GM21619 (cell line): ENCODE data around the gene MMS19.

Source experiments
- ATAC-seq: cut with Tn5 transposase; IDR thresholded peaks from one replicate; pipeline ENCODE4 v1.9.1; 2021; ENCODE audit not compliant: unreplicated experiment

Gene MMS19

GRCh38 chr10:97525683-97526110 lies 27.5 kb upstream of the MMS19 start:
- no peak for ATAC-seq

GRCh38 chr10:97525086-97525485 lies 26.9 kb upstream of the MMS19 start:
- ATAC-seq = no peak

GRCh38 chr10:97522937-97523336 lies 24.7 kb upstream of the MMS19 start:
- no peak for ATAC-seq

- ATAC-seq = no peak
Measured at GRCh38 chr10:97522071-97522470, 23.8 kb upstream of the MMS19 start.

- no peak for ATAC-seq
Measured at GRCh38 chr10:97520978-97521761, 22.9 kb upstream of the MMS19 start.

GRCh38 chr10:97520520-97520919 lies 22.3 kb upstream of the MMS19 start:
- no peak for ATAC-seq

GRCh38 chr10:97519342-97519741 lies 21.1 kb upstream of the MMS19 start:
- ATAC-seq = no peak

GRCh38 chr10:97518301-97519043 lies 20.2 kb upstream of the MMS19 start:
- ATAC-seq = no peak

GRCh38 chr10:97517778-97518300 lies 19.6 kb upstream of the MMS19 start:
- ATAC-seq = no peak

- no peak for ATAC-seq
Measured at GRCh38 chr10:97517096-97517750, 19.0 kb upstream of the MMS19 start.

GRCh38 chr10:97515271-97515978 lies 17.2 kb upstream of the MMS19 start:
- no peak for ATAC-seq

GRCh38 chr10:97514344-97514743 lies 16.1 kb upstream of the MMS19 start:
- no peak for ATAC-seq

- ATAC-seq = no peak
Measured at GRCh38 chr10:97512993-97513392, 14.8 kb upstream of the MMS19 start.

- no peak for ATAC-seq
Measured at GRCh38 chr10:97511711-97512440, 13.7 kb upstream of the MMS19 start.

- ATAC-seq = no peak
Measured at GRCh38 chr10:97510686-97511085, 12.5 kb upstream of the MMS19 start.

GRCh38 chr10:97509120-97509680 lies 11.0 kb upstream of the MMS19 start:
- ATAC-seq = no peak

- ATAC-seq = no peak
Measured at GRCh38 chr10:97508342-97508741, 10.1 kb upstream of the MMS19 start.

GRCh38 chr10:97506199-97506991 lies 8.2 kb upstream of the MMS19 start:
- ATAC-seq = no peak

- no peak for ATAC-seq
Measured at GRCh38 chr10:97505152-97505551, 6.9 kb upstream of the MMS19 start.
